A673 (cell line): Measurements from ENCODE around the gene MAST4.

Source experiments
- CTCF ChIP-seq: fragments of 300-800, 200-600 bp; sonication (generic); conservative IDR thresholded peaks from 2 replicates; pipeline ENCODE4 v1.5.1; 2017; ENCODE audit warnings: low read depth, mild to moderate bottlenecking, antibody characterized with exemption, low read length, moderate library complexity, mixed read lengths
- EZH2 ChIP-seq: fragments of 200-600 bp; sonication (generic); IDR thresholded peaks from 2 replicates; pipeline ENCODE4 v1.6.1; 2017; ENCODE audit warnings: borderline replicate concordance, low read depth, mild to moderate bottlenecking, mixed read lengths, antibody characterized with exemption, low read length; ENCODE audit not compliant: poor library complexity, severe bottlenecking

GRCh38 chr5:67010684-67011409 lies 414.7 kb downstream of the MAST4 start:
- TF ChIP-seq CTCF (no peak), EZH2 (no peak)
